Transverse colon (tissue), 4 donors: Measurements from ENCODE around the gene SLC5A3.

Experiments used
- CTCF ChIP-seq, 5 experiments: fragments of 200-600 bp in 3 of 5; fragments of 450-650 bp in 2 of 5; sonication (generic) in 3 of 5; IDR thresholded peaks; 1 replicate in 2 of 5; 2 replicates in 3 of 5; pipeline ENCODE4 v1.5.1; 2016 to 2017; ENCODE audit warnings: antibody characterized with exemption in 5 of 5, inconsistent platforms in 3 of 5, mild to moderate bottlenecking in 2 of 5, moderate library complexity in 1 of 5
- POLR2A ChIP-seq: fragments of 450-650 bp; IDR thresholded peaks from one replicate; pipeline ENCODE4 v1.6.1; 2016; ENCODE audit warnings: antibody characterized with exemption, mild to moderate bottlenecking, moderate library complexity
- POLR2AphosphoS5 ChIP-seq, 3 donors: sonication (generic); formaldehyde crosslinking; IDR thresholded peaks; one replicate each; pipeline ENCODE4 v1.6.1; 2016; ENCODE audit warnings: antibody characterized with exemption in 3 of 3

GRCh38 chr21:34043333-34043732 lies 30.0 kb upstream of the SLC5A3 start:
- TF ChIP-seq CTCF (IDR thresholded peaks at IDR 0.05) (no peak), POLR2A (no peak), POLR2AphosphoS5 (IDR thresholded peaks at IDR 0.05) (no peak)
